Measurements from ENCODE around the gene ESRRA. TPM values are rescaled to one million over a fixed set of nuclear protein-coding genes. Genes with fewer than 3 reads are reported as not detected.

ESRRA gene
- total and polyA plus RNA-seq, 9 of the 15 experiments (the other 6 are each of a cell fraction or from before 2014, with no cell fraction given): 0.27 to 89.7 (median 23.7) TPM

GRCh38 chr11:64352099-64352994 is 47.0 kb downstream of the ESRRA start:
- ATAC-seq: no peak
- CTCF ChIA-PET (ENCODE audit: low intra/inter-chr PET ratio): interaction anchor here (0.6 kb wide), 1 partner anchor 33 kb away, joined by 3 read pairs; no protein-coding TSS in a partner anchor
- in situ Hi-C loops (cut with MboI) (no loop called here), intact Hi-C loops (cut with micrococcal nuclease) (no loop called here)
- Histone ChIP-seq H3K4me2 (ENCODE audit: insufficient read depth, low read length) (no peak overlapping the region), H3K4me3 (no peak overlapping the region), H3K4me1 (replicated peaks in 1 of 2; ENCODE audit: control insufficient read depth in 2 of 2, insufficient read depth in 2 of 2, low read length in 2 of 2) (peaks cover 18 to 79% of the 10 kb centered on the region in 2 experiments), H3K27ac (ENCODE audit: extremely low read depth, low read depth, low read length) (no peak overlapping the region), H3K9ac (ENCODE audit: insufficient read depth in 1 of 2, low read depth in 2 of 2, low read length in 2 of 2) (peak overlapping the region in 1 of 2 experiments; percentile 23; a peak in 1 of 4 replicates), H3K9me3 (replicated peaks; ENCODE audit: control insufficient read depth, insufficient read depth, low read depth, low read length) (no peaks in the 10 kb centered on the region), H3K9me1 (ENCODE audit: control insufficient read depth, insufficient read depth, low read length) (peaks cover 3% of the 10 kb centered on the region), H4K20me1 (replicated peaks; ENCODE audit: control insufficient read depth, insufficient read depth, low read length) (no peaks in the 10 kb centered on the region), H3K27me3 (ENCODE audit: control insufficient read depth in 2 of 2, insufficient read depth in 2 of 2, low read length in 2 of 2) (no peaks in the 10 kb centered on the region), H2AFZ (ENCODE audit: low read depth, low read length) (no peak overlapping the region), H3K79me2 (ENCODE audit: control insufficient read depth, insufficient read depth, low read length) (peaks cover 7% of the 10 kb centered on the region; the same call in 1 of the 3 replicates), H3K36me3 (ENCODE audit: control insufficient read depth, insufficient read depth, low read length) (no peaks in the 10 kb centered on the region)
- 64% methylated on average over 24 of the region's 33 CpGs for WGBS (ENCODE audit: insufficient coverage, low coverage, missing lambda C conversion rate)
- no TSS peak for BruUV-seq (replicated peaks)
- no peak for DNase-seq (ENCODE audit: extremely low read depth in 1 of 4, low spot score in 3 of 4)
- POLR2A ChIA-PET: interaction anchor here (0.8 to 1.4 kb wide), 6 partner anchors 8 to 110 kb away, joined by 3 to 5 read pairs (median 3); no protein-coding TSS in a partner anchor
- no peak for FAIRE-seq
- TF ChIP-seq ESRRA (IDR thresholded peaks at IDR 0.05; ENCODE audit: borderline replicate concordance, low read depth): no peak
- TF ChIP-seq SMARCC2 (IDR thresholded peaks at IDR 0.05; ENCODE audit: low read depth): no peak
- TF ChIP-seq PREB (CRISPR knock-in tag; IDR thresholded peaks at IDR 0.05): no peak
- TF ChIP-seq MLLT1 (IDR thresholded peaks at IDR 0.05): no peak
- TF ChIP-seq ZNF655 (CRISPR knock-in tag; IDR thresholded peaks at IDR 0.05): no peak
- no peak for TF ChIP-seq RCOR1 (IDR thresholded peaks at IDR 0.05; ENCODE audit: borderline replicate concordance in 1 of 2, low read depth in 2 of 2, low read length in 2 of 2)
- no peak for TF ChIP-seq SLC30A9 (CRISPR knock-in tag; IDR thresholded peaks at IDR 0.05)
- TF ChIP-seq EP300 (IDR thresholded peaks at IDR 0.05; ENCODE audit: low read length): no peak
- no peak for TF ChIP-seq SMARCA4 (IDR thresholded peaks at IDR 0.05)
- no peak for TF ChIP-seq MITF (IDR thresholded peaks at IDR 0.05)
- TF ChIP-seq ZBTB33 (CRISPR knock-in tag; IDR thresholded peaks at IDR 0.05): no peak
- TF ChIP-seq ETV1 (tag; conservative IDR thresholded peaks at IDR 0.05; ENCODE audit: low read depth): no peak
- no peak for TF ChIP-seq RBM34 (IDR thresholded peaks at IDR 0.05; ENCODE audit: borderline replicate concordance, insufficient read depth, low read length)
